Right renal cortex interstitium (tissue), 3 donors: Measurements from ENCODE around the gene LPAR3. TPM values are rescaled to one million over a fixed set of nuclear protein-coding genes. Genes with fewer than 3 reads are reported as not detected.

ENCODE experiments used
- DNase-seq, 3 donors: peaks; one replicate each; pipeline ENCODE4 v3.0.0-alpha.2; 2013; ENCODE audit warnings: low read depth in 3 of 3, low spot score in 2 of 3
- polyA plus RNA-seq, 3 donors: library from polyadenylated mRNA; unstranded; fragments of 120-200 nt; gene quantifications; one replicate each; pipeline ENCODE4 v1.2.1, GENCODE V29; 2013; ENCODE audit not compliant: insufficient read length in 3 of 3

The LPAR3 gene
- polyA plus RNA-seq, 3 donors, result 1.2 to 1.5 (median 1.4) TPM

DNA sequence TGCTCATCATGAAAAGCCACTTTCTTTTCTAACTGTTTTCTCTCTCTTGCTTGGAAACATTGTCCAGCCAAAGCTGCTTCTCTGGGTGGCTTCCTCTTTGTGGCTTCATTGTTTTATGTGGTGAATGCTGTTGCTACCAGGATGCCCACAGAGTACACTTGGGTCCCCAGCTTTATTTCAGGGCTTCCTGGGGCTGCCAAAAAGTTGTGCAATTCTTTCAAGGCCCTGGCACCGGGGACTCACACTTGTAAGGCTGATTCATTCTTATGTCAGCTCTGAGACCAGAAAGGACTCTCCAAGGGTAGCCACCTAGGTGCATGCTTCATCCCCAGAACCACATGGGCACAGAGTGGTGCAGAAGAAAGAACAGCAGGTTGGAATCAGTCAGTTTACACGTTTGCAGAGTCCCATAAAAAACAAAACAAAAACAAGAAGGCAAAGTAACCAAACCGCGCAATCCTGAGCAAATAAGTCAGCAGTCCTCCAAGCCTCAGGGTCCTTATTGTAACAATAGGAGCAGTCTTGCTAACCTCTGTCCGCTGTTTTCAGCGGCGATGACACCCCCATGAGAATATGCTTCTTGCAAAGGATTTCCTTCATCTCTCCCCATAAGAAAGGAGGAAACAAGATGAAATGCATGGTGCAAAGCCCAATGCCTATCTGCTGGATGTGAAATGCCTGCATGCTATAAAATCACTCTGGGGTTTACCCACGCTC lies 112.8 kb downstream of the LPAR3 start:
- DNase-seq, result no peak

DNA sequence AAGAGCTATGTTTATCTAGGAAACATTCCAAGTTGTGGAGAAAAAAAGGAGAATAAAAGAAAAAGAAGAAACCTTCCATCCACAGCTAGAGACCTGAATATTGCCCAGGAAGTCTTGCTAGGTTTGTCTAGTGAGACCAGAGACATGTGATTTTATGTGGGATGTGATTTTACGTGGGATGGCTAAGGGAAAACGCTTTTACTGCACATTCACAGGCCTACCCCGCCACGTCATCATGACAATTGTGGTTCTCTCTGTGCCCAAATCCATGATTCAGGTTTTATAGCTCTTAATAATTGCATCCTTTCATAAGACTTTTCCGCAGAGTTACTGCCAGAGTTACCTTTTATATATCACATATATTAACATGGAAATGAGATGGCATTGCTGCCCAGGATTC lies 116.4 kb downstream of the LPAR3 start:
- no peak for DNase-seq

DNA sequence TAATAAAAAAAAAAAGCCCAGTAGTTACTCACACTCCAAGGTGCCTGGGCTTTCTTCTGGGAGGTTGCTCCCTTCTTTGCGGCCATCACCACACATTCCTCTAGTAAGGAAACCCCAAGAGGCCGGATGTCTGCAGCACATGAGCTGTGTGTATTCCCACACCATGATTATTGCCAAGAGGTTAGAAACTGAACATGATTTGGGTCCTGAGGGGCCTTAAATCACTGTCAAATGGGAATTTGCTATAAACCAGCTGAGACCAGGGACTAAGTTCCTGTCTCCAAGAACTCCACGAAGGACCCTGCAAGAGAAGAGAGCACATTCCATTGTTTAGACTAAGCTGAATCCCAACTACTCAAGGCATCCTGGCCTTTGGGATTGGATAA lies 117.5 kb downstream of the LPAR3 start:
- no peak for DNase-seq

DNA sequence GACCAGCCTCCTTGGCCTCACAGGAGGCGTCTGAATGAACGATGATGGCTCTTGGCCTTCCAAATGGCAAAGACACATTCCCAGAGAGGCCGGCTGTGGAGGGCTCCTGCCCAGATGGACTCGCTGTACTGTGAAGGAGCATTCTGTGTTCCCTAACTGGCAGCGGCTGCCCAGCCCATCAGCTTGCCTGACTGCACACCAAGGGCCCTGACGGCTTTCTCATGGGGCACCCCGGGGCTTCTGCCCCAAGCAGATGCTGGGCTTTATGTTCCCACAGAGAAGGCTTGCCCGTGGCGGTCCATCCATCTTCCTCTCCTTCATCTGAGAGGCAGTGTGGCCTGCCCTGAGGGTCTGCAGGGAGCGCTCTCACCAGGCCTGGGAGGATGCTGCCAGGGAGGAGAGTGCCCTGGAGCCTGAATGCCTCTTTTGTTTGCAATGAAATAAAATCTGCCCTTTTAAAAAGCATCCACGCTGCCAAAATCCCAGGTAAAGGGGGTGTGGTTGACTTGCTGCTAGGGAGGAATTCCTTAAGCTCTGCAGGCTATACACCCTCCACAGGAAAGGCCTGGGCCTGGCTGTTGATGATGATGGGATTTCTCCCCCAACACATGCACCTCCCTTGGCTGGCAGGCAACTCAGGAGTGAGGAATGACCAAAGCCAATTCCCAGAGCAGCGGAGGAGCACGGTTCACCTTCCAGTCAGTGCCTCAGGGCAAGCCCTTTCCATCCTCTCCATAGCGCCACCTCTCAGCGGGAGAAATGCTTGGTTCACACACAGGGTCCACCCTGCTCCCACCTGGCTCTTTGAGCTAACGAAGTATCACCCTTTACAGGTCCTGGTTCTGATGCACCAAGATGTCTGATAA lies 118.1 kb downstream of the LPAR3 start:
- no peak for DNase-seq

DNA sequence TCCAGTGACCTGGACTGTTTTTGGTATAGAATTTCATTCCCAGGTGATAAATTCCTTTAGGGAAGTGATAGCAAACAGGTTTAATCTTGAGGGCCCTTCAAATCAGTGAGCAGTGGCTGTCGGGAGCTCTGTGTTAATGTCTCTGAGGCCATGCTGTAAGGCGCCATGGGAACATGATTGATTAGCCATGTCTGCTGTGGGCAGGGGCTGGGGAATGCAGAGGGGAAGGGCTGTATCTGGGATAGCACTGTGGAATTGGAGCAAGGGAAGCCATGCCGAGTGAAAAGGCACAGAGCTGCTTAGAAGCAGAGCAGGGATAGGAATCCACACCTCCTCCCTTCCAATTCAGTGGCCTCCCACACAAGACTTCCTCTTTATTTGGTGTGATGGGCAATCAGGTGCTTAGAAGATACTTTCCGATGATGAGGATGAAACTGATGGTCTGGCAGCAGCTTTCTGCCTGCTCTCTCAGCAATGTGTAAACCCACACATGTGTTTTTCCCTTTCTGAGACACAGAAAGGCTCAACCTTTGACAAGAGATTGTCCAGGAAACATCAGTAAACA lies 119.0 kb downstream of the LPAR3 start:
- DNase-seq, result no peak

DNA sequence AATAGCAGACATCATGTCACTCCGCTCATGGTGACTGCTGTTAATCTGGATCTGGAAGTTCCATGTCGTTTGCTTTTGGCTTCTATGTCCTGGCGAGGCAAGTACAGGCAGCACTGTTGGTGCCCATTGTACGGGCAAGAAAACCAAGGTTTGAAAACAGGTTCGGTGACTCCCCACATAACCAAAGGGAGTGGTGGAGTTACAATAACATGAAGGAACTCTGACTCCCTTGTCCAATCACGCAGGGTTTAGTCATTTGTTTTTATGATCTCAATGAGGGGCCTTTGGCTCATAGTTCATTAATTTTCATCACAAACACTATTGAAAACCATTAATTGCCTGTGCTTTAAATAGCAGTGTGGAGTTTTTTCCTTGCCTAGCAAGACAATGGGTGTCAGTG lies 119.8 kb downstream of the LPAR3 start:
- no peak for DNase-seq

DNA sequence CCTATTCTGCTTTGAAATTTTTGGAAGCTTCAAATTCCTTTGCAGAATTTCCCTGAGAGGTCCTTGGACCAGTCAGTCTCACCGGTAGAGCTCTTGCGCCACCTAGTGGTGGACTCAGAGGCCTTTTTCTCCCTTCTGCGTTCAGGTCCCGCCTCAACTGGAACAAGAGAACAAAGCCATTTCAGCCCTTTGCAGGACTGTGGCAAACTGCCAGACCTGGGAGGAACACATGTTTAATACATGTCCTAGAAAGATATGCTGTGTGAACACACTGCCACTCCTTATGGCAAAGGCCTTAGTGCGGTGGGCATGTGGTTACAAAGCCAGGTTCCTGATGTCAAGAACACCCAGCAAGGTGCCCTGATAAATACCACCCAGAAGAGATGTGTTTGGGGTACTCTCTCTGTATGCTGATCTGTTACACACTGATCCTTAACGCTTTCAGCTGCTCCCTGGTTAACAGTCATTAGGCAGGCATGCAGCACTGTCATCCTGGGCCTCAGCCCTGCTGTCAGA lies 120.5 kb downstream of the LPAR3 start:
- DNase-seq, result peak; percentile 69 to 77 (median 77)

DNA sequence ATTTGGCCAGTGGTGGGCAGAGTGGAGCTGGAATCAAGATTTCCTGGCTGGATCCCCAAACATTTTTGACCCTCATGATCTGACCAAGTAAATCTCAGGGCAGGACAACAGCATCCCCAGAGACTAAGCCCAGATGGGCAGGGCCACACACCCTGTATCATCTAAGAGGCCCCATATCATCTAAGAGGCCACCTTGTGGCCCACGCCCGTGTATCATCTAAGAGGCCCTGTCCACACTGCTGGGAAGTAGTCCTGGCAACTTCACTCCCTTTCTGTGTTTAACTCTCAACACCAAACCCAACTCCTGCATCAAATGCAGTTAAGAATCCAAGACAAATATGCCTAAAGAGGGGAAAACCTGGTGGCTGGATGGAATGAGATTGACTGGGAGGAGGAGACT lies 121.1 kb downstream of the LPAR3 start:
- no peak for DNase-seq

DNA sequence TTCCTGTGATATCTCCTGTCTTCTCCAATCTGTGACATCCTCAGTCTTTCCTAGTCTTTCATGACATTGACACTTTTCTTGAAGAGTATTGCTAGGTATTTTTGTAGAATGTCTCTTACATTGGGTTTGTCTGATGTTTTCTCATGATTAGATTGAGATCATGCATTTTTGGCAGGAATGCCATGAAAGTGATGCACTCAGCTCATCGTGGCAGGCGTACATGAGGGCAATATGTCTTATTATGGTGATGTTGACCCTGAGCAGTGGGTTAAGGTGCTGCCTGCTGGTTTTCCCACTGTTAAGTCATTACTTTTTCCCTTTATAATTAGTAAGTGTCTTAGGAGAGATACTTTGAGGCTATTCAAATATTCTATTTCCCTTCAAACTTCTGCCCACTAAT lies 122.5 kb downstream of the LPAR3 start:
- DNase-seq, result no peak

DNA sequence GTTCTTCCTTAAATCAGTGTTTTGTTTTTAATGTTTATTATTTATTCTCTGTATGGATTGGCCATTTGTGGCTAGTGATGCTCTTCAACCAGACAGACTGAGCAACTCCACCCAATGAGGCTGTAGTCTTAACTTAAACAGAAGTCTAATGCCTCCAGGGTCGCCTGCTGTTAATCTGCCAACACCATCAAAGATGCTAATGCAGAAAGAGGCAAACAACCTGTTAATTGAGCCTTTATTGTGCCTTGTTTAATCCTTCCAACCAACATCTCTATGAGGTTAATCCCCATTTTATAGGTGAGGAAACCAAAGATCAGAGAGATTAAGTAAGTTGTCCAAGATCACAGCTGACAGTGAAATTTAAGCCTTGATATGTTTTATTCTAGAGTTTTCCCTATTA lies 123.4 kb downstream of the LPAR3 start:
- DNase-seq, result no peak

DNA sequence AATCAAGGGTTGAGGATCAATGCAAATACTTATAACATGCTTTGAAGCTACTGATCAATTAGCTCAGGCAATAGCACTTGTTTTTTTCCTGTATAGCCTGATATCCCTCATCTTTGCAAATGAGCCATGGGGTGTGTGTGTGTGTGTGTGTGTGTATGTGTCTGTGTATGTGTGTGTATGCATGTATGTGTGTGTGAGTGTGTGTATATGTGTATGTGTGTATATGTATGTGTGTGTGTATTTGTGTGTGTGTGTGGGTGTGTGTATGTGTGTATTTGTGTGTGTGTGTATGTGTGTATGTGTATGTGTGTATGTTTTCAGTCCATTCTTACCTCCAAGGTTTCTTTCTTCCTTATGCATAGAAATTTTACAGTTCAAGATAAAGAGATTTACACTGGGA lies 124.4 kb downstream of the LPAR3 start:
- DNase-seq, result no peak

DNA sequence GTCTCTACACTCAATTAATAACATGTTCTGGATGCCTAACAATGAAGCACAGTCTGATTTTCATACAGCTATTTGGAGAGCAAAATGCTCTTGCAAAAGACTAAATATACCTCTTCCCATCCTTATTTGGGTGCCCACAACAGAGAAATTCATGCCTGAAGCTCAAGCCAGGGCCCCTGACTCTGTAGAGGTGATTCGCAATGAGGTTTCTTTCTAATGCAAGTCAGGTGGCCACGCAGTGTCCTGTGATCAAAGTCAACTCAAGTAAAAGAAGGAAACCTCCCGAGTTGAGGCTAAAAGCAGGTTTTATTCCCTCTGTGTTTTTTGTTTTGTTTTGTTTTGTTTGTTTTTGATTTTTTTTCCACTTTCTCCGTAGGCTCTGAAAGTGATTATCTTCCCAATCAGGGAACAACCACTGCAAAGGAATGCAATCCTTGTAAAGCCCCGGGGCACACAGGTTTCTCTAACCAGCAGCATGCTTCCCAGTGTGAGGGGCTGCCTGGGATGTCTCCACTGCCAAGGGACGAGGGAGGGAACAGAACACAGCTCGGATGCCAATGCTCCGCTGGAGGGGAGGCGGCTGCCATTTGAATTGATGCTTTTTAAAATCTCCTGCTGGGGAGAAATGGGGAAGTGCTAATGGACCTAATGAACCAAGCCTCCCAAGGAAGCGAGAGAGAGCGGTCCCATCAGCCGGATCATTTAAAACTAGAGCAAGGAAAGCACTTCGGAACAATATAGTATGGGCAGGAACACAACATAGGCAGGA lies 128.9 kb downstream of the LPAR3 start:
- DNase-seq, result no peak

DNA sequence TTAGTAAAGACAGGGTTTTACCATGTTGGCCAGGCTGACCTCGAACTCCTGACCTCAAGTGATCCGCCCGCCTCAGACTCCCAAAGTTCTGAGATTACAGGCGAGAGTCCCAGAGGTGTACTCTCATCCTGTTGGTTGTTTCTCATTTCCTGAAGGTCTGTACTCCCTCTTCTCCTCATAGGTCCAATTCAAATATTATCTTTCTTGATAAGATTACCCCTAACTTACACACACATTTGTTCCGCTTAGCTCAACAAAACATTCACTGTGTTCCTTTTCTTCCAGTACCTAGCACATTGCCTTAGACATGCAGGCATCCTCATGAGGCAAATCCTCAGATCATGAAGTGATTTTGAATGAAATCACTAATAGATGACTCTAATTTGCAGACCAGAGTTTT lies 130.3 kb downstream of the LPAR3 start:
- DNase-seq, result no peak

Other genes starting within 250 kb of the LPAR3 start
- 10 to 100 TPM; 39.4 to 41.2 (median 40.4) TPM for gene SSX2IP, start 202.7 kb downstream of the LPAR3 start, polyA plus RNA-seq
- gene MCOLN2, start 103.9 kb upstream of the LPAR3 start, polyA plus RNA-seq, result 1 to 10 TPM in 1 of 3 donors, under 1 TPM in 2; 0.58 to 1.6 (median 0.64) TPM
- 1 to 10 TPM; 7.0 to 9.4 (median 7.5) TPM for gene MCOLN3, start 155.3 kb upstream of the LPAR3 start, polyA plus RNA-seq